Peyer's patch (tissue), 4 donors: ENCODE measurements around the gene SEC24D. TPM values are rescaled to one million over a fixed set of nuclear protein-coding genes. Genes with fewer than 3 reads are reported as not detected.

Experiments used
- DNase-seq, 3 donors: peaks; one replicate each; pipeline ENCODE4 v3.0.0-alpha.2; 2017 to 2019
- H3K27ac ChIP-seq, 4 donors: fragments of 200-600 bp; sonication (generic); one replicate each; pipeline ENCODE4 v1.5.1; 2016 to 2019
- H3K27me3 ChIP-seq, 2 donors: fragments of 200-600 bp; sonication (generic); one replicate each; pipeline ENCODE4 v1.5.1; 2019
- H3K36me3 ChIP-seq, 3 donors: fragments of 200-600 bp; sonication (generic); one replicate each; pipeline ENCODE4 v1.5.1; 2016 to 2019
- H3K4me1 ChIP-seq, 4 donors: fragments of 200-600 bp; sonication (generic); one replicate each; pipeline ENCODE4 v1.5.1; 2016 to 2019
- H3K4me3 ChIP-seq, 4 donors: fragments of 200-600 bp; sonication (generic); 1 replicate in 3 of 4; 2 replicates in 1 of 4; pipeline ENCODE4 v1.5.1; 2016 to 2019; ENCODE audit warnings: mild to moderate bottlenecking in 1 of 4
- H3K9me3 ChIP-seq, 4 donors: fragments of 200-600 bp; sonication (generic); one replicate each; pipeline ENCODE4 v1.5.1; 2016 to 2019; ENCODE audit warnings: mild to moderate bottlenecking in 1 of 4
- POLR2A ChIP-seq, 2 donors: fragments of 450-650 bp; IDR thresholded peaks; one replicate each; pipeline ENCODE4 v1.5.1; 2017; ENCODE audit warnings: antibody characterized with exemption in 2 of 2, mild to moderate bottlenecking in 2 of 2, moderate library complexity in 2 of 2
- total RNA-seq, 4 donors: library from RNA; depleted of rRNA; stranded (reverse); fragments of >200 nt; gene quantifications; one replicate each; pipeline ENCODE4 v1.1.0, GENCODE V29; 2016
- TF ChIP-seq, protein P1 (sequence below), 6 experiments: fragments of 450-650 bp in 4 of 6; fragments of 200-600 bp in 2 of 6; sonication (generic) in 1 of 6; IDR thresholded peaks; one replicate each; pipeline ENCODE4 v1.5.1; 2017 to 2019; ENCODE audit warnings: antibody characterized with exemption in 6 of 6, mild to moderate bottlenecking in 3 of 6, moderate library complexity in 1 of 6

SEC24D gene
- total RNA-seq, 4 donors from 2014 or later, result 52.8 to 117 (median 76.0) TPM

DNA sequence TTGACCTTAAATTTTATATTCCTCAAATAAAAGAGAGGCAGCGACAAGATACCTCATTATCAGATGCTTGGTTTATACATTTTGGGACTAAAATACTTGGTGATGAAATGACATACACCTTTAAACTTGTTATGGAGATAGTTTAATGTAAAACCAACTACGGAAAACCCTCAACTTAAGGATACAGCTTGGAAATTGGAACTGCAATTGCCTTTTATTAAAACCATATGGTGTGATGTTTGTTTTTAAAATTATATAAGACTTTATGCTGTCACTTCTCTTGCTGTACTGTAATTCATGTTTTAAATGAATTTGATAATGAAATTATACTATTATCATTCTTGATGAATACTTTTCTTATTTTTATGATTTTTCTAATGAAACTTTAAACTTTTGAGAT, 124.9 kb downstream of the SEC24D start:
- H3K27me3 ChIP-seq, result no peaks in the 10 kb centered on the region
- TF ChIP-seq, protein P1, sequence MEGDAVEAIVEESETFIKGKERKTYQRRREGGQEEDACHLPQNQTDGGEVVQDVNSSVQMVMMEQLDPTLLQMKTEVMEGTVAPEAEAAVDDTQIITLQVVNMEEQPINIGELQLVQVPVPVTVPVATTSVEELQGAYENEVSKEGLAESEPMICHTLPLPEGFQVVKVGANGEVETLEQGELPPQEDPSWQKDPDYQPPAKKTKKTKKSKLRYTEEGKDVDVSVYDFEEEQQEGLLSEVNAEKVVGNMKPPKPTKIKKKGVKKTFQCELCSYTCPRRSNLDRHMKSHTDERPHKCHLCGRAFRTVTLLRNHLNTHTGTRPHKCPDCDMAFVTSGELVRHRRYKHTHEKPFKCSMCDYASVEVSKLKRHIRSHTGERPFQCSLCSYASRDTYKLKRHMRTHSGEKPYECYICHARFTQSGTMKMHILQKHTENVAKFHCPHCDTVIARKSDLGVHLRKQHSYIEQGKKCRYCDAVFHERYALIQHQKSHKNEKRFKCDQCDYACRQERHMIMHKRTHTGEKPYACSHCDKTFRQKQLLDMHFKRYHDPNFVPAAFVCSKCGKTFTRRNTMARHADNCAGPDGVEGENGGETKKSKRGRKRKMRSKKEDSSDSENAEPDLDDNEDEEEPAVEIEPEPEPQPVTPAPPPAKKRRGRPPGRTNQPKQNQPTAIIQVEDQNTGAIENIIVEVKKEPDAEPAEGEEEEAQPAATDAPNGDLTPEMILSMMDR (IDR thresholded peaks at IDR 0.05), result no peak
- no peak for TF ChIP-seq POLR2A (IDR thresholded peaks at IDR 0.05)
- no peaks in the 10 kb centered on the region for H3K4me1 ChIP-seq
- H3K27ac ChIP-seq, result no peak overlapping the region
- peaks cover 0 to 44% (median 0%) of the 10 kb centered on the region in 3 donors for H3K36me3 ChIP-seq
- no peak overlapping the region for H3K4me3 ChIP-seq
- no peaks in the 10 kb centered on the region for H3K9me3 ChIP-seq
- no peak for DNase-seq

DNA sequence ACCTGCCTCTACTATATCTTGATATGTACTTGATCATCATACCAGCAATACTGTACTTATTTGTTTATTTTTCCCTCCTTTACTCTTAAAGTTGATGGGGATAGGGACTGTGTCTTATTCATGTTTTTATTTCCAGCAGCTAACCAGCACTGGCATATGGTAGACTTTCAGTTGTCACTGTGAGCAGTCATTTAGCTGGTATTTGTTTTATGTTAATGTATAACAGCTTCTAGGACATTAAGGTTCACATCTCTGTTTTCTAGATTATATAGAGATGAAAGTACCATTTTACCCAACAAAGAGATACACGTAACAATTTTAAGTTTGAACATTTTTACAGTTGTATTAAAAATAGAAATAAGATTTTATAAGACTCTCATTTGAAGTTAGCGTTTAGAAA, 132.8 kb downstream of the SEC24D start:
- DNase-seq, result no peak
- Histone ChIP-seq H3K27ac (no peak overlapping the region), H3K4me3 (no peak overlapping the region), H3K36me3 (peaks cover 0 to 73% (median 2%) of the 10 kb centered on the region in 3 donors), H3K4me1 (no peaks in the 10 kb centered on the region), H3K9me3 (no peaks in the 10 kb centered on the region), H3K27me3 (no peaks in the 10 kb centered on the region)
- no peak for TF ChIP-seq POLR2A (IDR thresholded peaks at IDR 0.05)
- TF ChIP-seq, protein P1 (IDR thresholded peaks at IDR 0.05), result no peak

DNA sequence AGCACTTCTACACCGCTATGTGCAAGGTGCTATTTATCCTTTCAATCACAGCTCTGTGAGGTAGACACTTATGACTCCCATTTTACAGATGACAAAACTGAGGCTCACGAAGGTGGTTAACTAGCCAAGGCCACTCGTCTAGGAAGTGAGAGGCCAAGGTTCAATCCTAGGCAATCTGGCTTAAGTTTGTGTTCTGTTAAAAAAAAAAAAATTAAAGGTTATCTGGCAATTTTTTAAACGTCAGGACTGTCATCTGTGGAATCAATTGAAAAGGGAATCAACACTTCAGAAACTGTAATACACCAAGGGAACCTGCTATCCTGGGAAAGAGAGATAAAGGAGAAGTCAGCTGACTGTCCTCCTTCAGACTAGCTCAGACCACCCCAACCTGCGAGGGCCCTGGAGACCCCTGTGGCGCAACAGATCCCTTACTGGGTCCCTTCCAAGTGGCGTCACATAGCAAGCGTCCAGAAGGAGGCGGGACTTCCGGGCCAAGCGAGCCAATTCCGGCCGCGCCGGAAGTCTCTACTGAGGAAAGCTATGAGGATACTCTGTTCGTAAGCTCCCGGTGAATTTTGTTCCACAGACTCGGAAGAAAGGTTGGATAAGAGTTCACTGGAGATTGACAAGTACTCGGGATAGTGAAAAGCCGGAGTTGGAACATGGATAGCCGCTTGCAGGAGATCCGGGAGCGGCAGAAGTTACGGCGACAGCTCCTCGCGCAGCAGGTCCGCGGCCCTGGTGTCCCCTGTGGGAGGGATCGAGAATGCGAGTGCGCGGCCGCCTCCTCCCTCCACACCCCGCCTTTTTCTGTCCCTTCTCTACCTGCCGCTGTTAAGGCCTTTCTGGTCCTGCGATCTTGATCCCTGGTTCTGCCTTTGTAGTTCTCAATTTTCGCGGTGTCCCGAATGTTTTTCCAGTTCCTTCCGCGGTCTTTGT, 150.8 kb downstream of the SEC24D start, which contains the start of gene METTL14:
Gene METTL14, plus strand, starts transcription at position 520 of the 939 bp plus-strand sequence. Its CDS starts 143 bp downstream, at position 663.
- TF ChIP-seq POLR2A (IDR thresholded peaks at IDR 0.05), result peak; percentile 48 to 58
- TF ChIP-seq, protein P1 (IDR thresholded peaks at IDR 0.05), result peak in 3 of 6 experiments; percentile 42 to 45 (median 42)
- H3K9me3 ChIP-seq, result no peaks in the 10 kb centered on the region
- peaks cover 0 to 13% (median 9%) of the 10 kb centered on the region in 4 donors for H3K4me1 ChIP-seq
- peak; percentile 89 to 97 (median 92) for DNase-seq
- H3K27me3 ChIP-seq, result no peaks in the 10 kb centered on the region
- peak within 1 kb of the TSS; percentile 80 to 95 (median 88) for H3K27ac ChIP-seq
- H3K36me3 ChIP-seq, result peaks cover 0 to 22% (median 2%) of the 10 kb centered on the region in 3 donors
- peak within 1 kb of the TSS; percentile 54 to 91 (median 68) for H3K4me3 ChIP-seq

DNA sequence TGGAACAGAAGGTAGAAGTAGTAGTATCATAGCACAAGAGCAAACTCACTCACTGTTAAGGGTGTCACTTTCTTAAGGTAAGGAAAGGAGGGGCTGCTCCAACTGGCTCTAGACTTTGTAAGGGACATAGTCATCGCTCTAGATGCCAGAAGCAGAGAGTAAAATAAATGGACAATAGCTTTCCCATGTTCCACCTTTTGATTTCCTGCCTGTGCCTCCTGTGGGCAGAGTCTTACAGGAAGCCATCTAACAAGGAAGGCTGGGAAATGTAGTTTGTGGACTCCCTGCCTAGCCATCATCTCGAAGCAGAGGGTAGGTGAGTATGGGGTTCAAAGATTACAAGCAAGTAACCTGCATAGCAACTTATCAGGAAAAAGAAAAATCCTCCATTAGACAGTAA, 152.4 kb downstream of the SEC24D start:
- Histone ChIP-seq H3K36me3 (peaks cover 0 to 7% (median 0%) of the 10 kb centered on the region in 3 donors), H3K27ac (no peak overlapping the region), H3K4me3 (no peak overlapping the region), H3K27me3 (no peaks in the 10 kb centered on the region), H3K4me1 (peaks cover 0 to 13% (median 9%) of the 10 kb centered on the region in 4 donors), H3K9me3 (no peaks in the 10 kb centered on the region)
- DNase-seq, result no peak
- TF ChIP-seq POLR2A (IDR thresholded peaks at IDR 0.05), result no peak

DNA sequence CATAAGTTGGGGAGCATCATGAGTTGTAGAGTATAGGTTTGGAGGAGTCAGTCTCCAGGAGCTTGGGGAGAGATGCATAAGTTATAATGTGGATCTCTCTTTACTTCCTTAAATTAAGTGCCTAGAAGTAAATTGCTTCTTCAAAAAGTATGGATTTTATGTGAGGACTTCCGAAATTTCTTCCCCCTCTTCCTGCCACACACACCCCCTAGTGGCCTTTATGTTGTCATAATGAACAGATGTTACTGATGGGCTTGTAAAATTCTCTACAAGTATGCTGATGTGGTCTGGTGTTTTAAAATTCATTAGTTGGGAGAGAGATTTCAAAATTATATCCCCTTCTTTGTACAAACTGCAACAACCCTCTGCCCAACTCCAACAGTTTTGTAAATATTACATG, 153.0 kb downstream of the SEC24D start:
- Histone ChIP-seq H3K27me3 (no peaks in the 10 kb centered on the region), H3K4me1 (peaks cover 0 to 13% (median 9%) of the 10 kb centered on the region in 4 donors), H3K9me3 (no peaks in the 10 kb centered on the region), H3K4me3 (no peak overlapping the region), H3K27ac (no peak overlapping the region), H3K36me3 (peaks cover 0 to under 1% (median 0%) of the 10 kb centered on the region in 3 donors)
- TF ChIP-seq, protein P1 (IDR thresholded peaks at IDR 0.05), result peak in 3 of 6 experiments; percentile 21 to 29 (median 22)
- TF ChIP-seq POLR2A (IDR thresholded peaks at IDR 0.05), result no peak
- DNase-seq, result no peak

DNA sequence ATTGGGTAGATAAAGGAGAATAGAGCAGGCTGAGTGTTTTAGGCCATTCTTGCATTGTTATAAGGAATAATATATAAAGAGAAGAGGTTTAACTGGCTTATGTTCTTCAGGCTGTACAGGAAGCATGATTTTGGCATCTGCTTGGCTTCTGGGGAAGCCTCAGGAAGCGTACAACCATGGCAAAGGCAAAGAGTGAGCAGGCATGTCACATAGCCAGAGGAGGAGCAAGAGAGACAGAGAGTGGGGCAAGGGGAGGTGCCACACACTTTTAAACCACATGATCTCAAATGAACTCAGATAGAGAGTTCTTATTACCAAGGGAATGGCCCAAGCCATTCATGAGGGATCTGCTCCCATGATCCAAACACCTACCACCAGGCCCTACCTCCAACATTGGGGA, 155.1 kb downstream of the SEC24D start:
- DNase-seq, result no peak
- Histone ChIP-seq H3K27me3 (no peaks in the 10 kb centered on the region), H3K4me1 (no peaks in the 10 kb centered on the region), H3K36me3 (no peaks in the 10 kb centered on the region), H3K4me3 (no peak overlapping the region), H3K27ac (no peak overlapping the region), H3K9me3 (no peaks in the 10 kb centered on the region)
- TF ChIP-seq, protein P1 (IDR thresholded peaks at IDR 0.05), result no peak
- TF ChIP-seq POLR2A (IDR thresholded peaks at IDR 0.05), result no peak
